GM12865 (cell line): ENCODE measurements around the gene ZNF354C.

Experiments used
- DNase-seq: peaks from one replicate; pipeline ENCODE4 v3.0.0; 2010; ENCODE audit warnings: low read depth
- H3K4me3 ChIP-seq: 2 replicates; pipeline ENCODE4 v1.5.1; 2011; ENCODE audit warnings: mild to moderate bottlenecking, low read depth, low read length, control low read depth
- CTCF ChIP-seq: IDR thresholded peaks from 2 replicates; pipeline ENCODE4 v1.5.1; 2011; ENCODE audit warnings: low read length, control low read depth, low read depth, inconsistent platforms; ENCODE audit not compliant: insufficient read depth; ENCODE audit errors: missing control alignments

The ZNF354C gene

GRCh38 chr5:179120421-179120861 lies 60.3 kb downstream of the ZNF354C start:
- no peak for DNase-seq
- no peak overlapping the region for H3K4me3 ChIP-seq
- TF ChIP-seq CTCF, result no peak

- no peak overlapping the region for H3K4me3 ChIP-seq
- no peak for TF ChIP-seq CTCF
- no peak for DNase-seq
Measured at GRCh38 chr5:179120951-179121666, 60.9 kb downstream of the ZNF354C start.

GRCh38 chr5:179121667-179122111 lies 61.5 kb downstream of the ZNF354C start:
- no peak for TF ChIP-seq CTCF
- H3K4me3 ChIP-seq, result no peak overlapping the region
- DNase-seq, result no peak

- no peak overlapping the region for H3K4me3 ChIP-seq
- TF ChIP-seq CTCF, result no peak
- no peak for DNase-seq
Measured at GRCh38 chr5:179122411-179123108, 62.4 kb downstream of the ZNF354C start.

- no peak for TF ChIP-seq CTCF
- DNase-seq, result no peak
- H3K4me3 ChIP-seq, result no peak overlapping the region
Measured at GRCh38 chr5:179123109-179123426, 62.9 kb downstream of the ZNF354C start.

GRCh38 chr5:179123491-179124272 lies 63.5 kb downstream of the ZNF354C start:
- TF ChIP-seq CTCF, result no peak
- no peak overlapping the region for H3K4me3 ChIP-seq
- no peak for DNase-seq
